ENCODE results near the gene ZSCAN1. TPM values are rescaled to one million over a fixed set of nuclear protein-coding genes. Genes with fewer than 3 reads are reported as not detected.

The ZSCAN1 gene
- total RNA-seq, 1 experiment from 2014 or later: 1.3 TPM

DNA sequence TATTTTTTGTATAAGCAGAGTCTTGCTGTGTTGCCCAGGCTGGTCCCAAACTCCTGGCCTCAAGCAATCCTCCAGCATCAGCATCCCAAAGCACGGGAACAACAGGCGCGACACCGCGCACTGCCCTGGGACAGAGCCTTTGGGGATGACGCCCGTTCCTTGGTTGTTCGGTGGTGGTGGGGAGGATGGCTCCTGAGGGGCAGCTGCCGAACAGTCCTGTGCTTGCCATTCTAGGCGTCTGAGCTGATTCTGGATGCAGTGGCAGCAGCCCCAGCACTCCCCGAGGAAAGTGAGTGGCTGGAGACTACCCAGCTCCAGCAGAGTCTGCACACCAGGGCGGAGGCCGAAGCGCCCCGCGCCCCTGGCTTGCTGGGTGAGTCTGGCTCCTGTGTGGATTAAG lies 18.4 kb downstream of the ZSCAN1 start:
- POLR2A ChIA-PET: interaction anchor here (0.5 kb wide), 1 partner anchor 41 kb away, joined by 4 read pairs; no protein-coding TSS in a partner anchor
- Mint-ChIP-seq H3K27ac (no peak overlapping the region), H3K9me3 (peaks cover 44% of the 10 kb centered on the region), H3K27me3 (ENCODE audit: low read depth) (peaks cover 32% of the 10 kb centered on the region), H3K36me3 (peaks cover 29% of the 10 kb centered on the region), H3K4me3 (no peak overlapping the region), H3K4me1 (peaks cover 17% of the 10 kb centered on the region)
- CTCF ChIA-PET: interaction anchor here (0.6 to 1.8 kb wide), 2 partner anchors 9 to 350 kb away, joined by 4 read pairs; no protein-coding TSS in a partner anchor
- TF ChIP-seq ARID4B (CRISPR knock-in tag; IDR thresholded peaks at IDR 0.05; ENCODE audit: borderline replicate concordance) (no peak), SOX15 (CRISPR knock-in tag; IDR thresholded peaks at IDR 0.05) (no peak), PREB (CRISPR knock-in tag; IDR thresholded peaks at IDR 0.05; ENCODE audit: borderline replicate concordance) (no peak), ZBTB43 (CRISPR knock-in tag; IDR thresholded peaks at IDR 0.05) (no peak), E2F4 (CRISPR knock-in tag; IDR thresholded peaks at IDR 0.05; ENCODE audit: borderline replicate concordance, low read depth) (no peak), ATF1 (CRISPR knock-in tag; IDR thresholded peaks at IDR 0.05) (no peak), ATF2 (CRISPR knock-in tag; IDR thresholded peaks at IDR 0.05; ENCODE audit: borderline replicate concordance, low read depth) (no peak), GRHL2 (CRISPR knock-in tag; IDR thresholded peaks at IDR 0.05; ENCODE audit: insufficient replicate concordance, severe bottlenecking) (no peak), ZNF281 (CRISPR knock-in tag; IDR thresholded peaks at IDR 0.05) (no peak), IRF2 (CRISPR knock-in tag; IDR thresholded peaks at IDR 0.05; ENCODE audit: borderline replicate concordance, low read depth) (no peak), ATF3 (CRISPR knock-in tag; conservative IDR thresholded peaks at IDR 0.05) (no peak), GTF2I (CRISPR knock-in tag; conservative IDR thresholded peaks at IDR 0.05) (no peak)
- TF ChIP-seq, protein P1, sequence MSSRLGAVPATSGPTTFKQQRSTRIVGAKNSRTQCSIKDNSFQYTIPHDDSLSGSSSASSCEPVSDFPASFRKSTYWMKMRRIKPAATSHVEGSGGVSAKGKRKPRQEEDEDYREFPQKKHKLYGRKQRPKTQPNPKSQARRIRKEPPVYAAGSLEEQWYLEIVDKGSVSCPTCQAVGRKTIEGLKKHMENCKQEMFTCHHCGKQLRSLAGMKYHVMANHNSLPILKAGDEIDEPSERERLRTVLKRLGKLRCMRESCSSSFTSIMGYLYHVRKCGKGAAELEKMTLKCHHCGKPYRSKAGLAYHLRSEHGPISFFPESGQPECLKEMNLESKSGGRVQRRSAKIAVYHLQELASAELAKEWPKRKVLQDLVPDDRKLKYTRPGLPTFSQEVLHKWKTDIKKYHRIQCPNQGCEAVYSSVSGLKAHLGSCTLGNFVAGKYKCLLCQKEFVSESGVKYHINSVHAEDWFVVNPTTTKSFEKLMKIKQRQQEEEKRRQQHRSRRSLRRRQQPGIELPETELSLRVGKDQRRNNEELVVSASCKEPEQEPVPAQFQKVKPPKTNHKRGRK (CRISPR knock-in tag; IDR thresholded peaks at IDR 0.05; ENCODE audit: borderline replicate concordance): no peak
- TF ChIP-seq, protein P2, sequence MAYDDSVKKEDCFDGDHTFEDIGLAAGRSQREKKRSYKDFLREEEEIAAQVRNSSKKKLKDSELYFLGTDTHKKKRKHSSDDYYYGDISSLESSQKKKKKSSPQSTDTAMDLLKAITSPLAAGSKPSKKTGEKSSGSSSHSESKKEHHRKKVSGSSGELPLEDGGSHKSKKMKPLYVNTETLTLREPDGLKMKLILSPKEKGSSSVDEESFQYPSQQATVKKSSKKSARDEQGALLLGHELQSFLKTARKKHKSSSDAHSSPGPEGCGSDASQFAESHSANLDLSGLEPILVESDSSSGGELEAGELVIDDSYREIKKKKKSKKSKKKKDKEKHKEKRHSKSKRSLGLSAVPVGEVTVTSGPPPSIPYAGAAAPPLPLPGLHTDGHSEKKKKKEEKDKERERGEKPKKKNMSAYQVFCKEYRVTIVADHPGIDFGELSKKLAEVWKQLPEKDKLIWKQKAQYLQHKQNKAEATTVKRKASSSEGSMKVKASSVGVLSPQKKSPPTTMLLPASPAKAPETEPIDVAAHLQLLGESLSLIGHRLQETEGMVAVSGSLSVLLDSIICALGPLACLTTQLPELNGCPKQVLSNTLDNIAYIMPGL (CRISPR knock-in tag; IDR thresholded peaks at IDR 0.05): no peak
- TF ChIP-seq, protein P3, sequence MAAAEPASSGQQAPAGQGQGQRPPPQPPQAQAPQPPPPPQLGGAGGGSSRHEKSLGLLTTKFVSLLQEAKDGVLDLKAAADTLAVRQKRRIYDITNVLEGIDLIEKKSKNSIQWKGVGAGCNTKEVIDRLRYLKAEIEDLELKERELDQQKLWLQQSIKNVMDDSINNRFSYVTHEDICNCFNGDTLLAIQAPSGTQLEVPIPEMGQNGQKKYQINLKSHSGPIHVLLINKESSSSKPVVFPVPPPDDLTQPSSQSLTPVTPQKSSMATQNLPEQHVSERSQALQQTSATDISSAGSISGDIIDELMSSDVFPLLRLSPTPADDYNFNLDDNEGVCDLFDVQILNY (CRISPR knock-in tag; IDR thresholded peaks at IDR 0.05): no peak
- no peak for ATAC-seq
- DNase-seq (ENCODE audit: low spot score): no peak
